Astrocyte (in vitro differentiated cells and primary cell): ENCODE data around the gene ATP8B4. TPM values are rescaled to one million over a fixed set of nuclear protein-coding genes. Genes with fewer than 3 reads are reported as not detected.

Experiments used
- DNase-seq: peaks from one replicate; pipeline ENCODE4 v3.0.0-alpha.2; 2010; ENCODE audit warnings: low read depth
- FAIRE-seq: peaks from 2 replicates; lab custom pipeline; 2011; peaks lifted over from hg19 to GRCh38; lab: Jason Lieb, UNC
- H2AFZ ChIP-seq: 2 replicates; pipeline ENCODE4 v1.6.0; 2012; ENCODE audit warnings: low read depth, low read length, inconsistent platforms
- H3K27ac ChIP-seq: 2 replicates; pipeline ENCODE4 v1.5.1; 2011; ENCODE audit warnings: low read depth, low read length, inconsistent platforms
- H3K27me3 ChIP-seq: 2 replicates; pipeline ENCODE4 v1.6.0; 2011; ENCODE audit warnings: low read length, inconsistent platforms; ENCODE audit not compliant: insufficient read depth
- H3K36me3 ChIP-seq: 2 replicates; pipeline ENCODE4 v1.5.1; 2011; ENCODE audit warnings: low read length, inconsistent platforms; ENCODE audit not compliant: insufficient read depth
- H3K4me1 ChIP-seq: 2 replicates; pipeline ENCODE4 v1.5.1; 2011; ENCODE audit warnings: low read length, inconsistent platforms; ENCODE audit not compliant: insufficient read depth
- H3K4me2 ChIP-seq: 2 replicates; pipeline ENCODE4 v1.6.0; 2012; ENCODE audit warnings: low read length, inconsistent platforms
- H3K4me3 ChIP-seq: 2 replicates; pipeline ENCODE4 v1.5.1; 2011; ENCODE audit warnings: low read depth, mild to moderate bottlenecking, low read length, inconsistent platforms; ENCODE audit not compliant: insufficient read depth
- H3K79me2 ChIP-seq: 2 replicates; pipeline ENCODE4 v1.6.0; 2012; ENCODE audit warnings: mild to moderate bottlenecking, low read length, inconsistent platforms; ENCODE audit not compliant: insufficient read depth
- H3K9ac ChIP-seq: 2 replicates; pipeline ENCODE4 v1.6.0; 2012; ENCODE audit warnings: mild to moderate bottlenecking, low read length, inconsistent platforms
- H3K9me3 ChIP-seq: 2 replicates; pipeline ENCODE4 v1.5.1; 2012; ENCODE audit warnings: low read depth, mild to moderate bottlenecking, low read length, inconsistent platforms; ENCODE audit not compliant: insufficient read depth
- H4K20me1 ChIP-seq: 2 replicates; pipeline ENCODE4 v1.6.0; 2012; ENCODE audit warnings: low read length, inconsistent platforms; ENCODE audit not compliant: insufficient read depth
- H3K27ac Mint-ChIP-seq: one replicate; pipeline ENCODE4 v1.8.0; 2021; ENCODE audit warnings: mild to moderate bottlenecking, mixed read lengths; ENCODE audit not compliant: unreplicated experiment
- H3K27me3 Mint-ChIP-seq: one replicate; pipeline ENCODE4 v1.8.0; 2021; ENCODE audit warnings: low read depth, mixed read lengths; ENCODE audit not compliant: unreplicated experiment
- H3K36me3 Mint-ChIP-seq: one replicate; pipeline ENCODE4 v1.8.0; 2021; ENCODE audit warnings: low read depth, mixed read lengths; ENCODE audit not compliant: unreplicated experiment
- H3K4me1 Mint-ChIP-seq: one replicate; pipeline ENCODE4 v1.8.0; 2021; ENCODE audit warnings: low read depth, mixed read lengths; ENCODE audit not compliant: unreplicated experiment
- H3K4me3 Mint-ChIP-seq: one replicate; pipeline ENCODE4 v1.8.0; 2021; ENCODE audit warnings: mild to moderate bottlenecking, moderate library complexity, mixed read lengths; ENCODE audit not compliant: unreplicated experiment
- H3K9me3 Mint-ChIP-seq: one replicate; pipeline ENCODE4 v1.8.0; 2021; ENCODE audit warnings: mild to moderate bottlenecking, mixed read lengths; ENCODE audit not compliant: unreplicated experiment
- EZH2 ChIP-seq: IDR thresholded peaks from 2 replicates; pipeline ENCODE4 v1.6.1; 2012; ENCODE audit warnings: mild to moderate bottlenecking, low read length, inconsistent platforms; ENCODE audit not compliant: insufficient read depth
- total RNA-seq: library from RNA; stranded (reverse); gene quantifications from 2 replicates; pipeline ENCODE4 v1.2.1, GENCODE V29; 2021
- TF ChIP-seq, protein P1 (sequence below): IDR thresholded peaks from 2 replicates; pipeline ENCODE4 v1.5.1; 2011; ENCODE audit warnings: low read depth, mild to moderate bottlenecking, inconsistent platforms, low read length, moderate library complexity; ENCODE audit not compliant: insufficient read depth

Gene ATP8B4
- total RNA-seq, 1 donor from 2014 or later: 0.23 TPM

DNA sequence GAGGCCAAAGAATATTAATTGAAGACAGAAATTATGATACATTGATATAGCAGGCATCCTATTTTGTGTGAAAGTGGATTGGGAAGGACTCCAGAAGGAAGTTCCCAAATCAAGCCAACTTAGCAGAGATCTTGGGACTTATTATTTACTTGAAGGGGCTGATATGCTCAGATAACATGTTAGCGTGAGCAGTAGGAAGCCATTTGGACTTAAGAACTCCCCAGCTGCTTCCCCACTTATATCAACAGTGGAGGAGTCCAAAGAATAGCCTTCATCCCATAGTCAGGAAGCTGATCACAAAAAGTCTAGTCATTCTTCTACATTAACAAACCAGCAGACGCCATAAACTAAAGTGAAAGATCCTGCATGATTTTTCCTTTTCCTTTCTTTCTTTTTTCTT lies 200.0 kb downstream of the ATP8B4 start:
- Mint-ChIP-seq H3K4me3 (no peak overlapping the region), H3K9me3 (no peaks in the 10 kb centered on the region), H3K27me3 (no peaks in the 10 kb centered on the region), H3K27ac (no peak overlapping the region), H3K36me3 (no peaks in the 10 kb centered on the region), H3K4me1 (no peaks in the 10 kb centered on the region)
- Histone ChIP-seq H2AFZ (no peak overlapping the region), H3K27ac (no peak overlapping the region), H3K36me3 (no peaks in the 10 kb centered on the region), H3K9ac (no peak overlapping the region), H4K20me1 (no peaks in the 10 kb centered on the region), H3K4me2 (no peak overlapping the region), H3K79me2 (no peaks in the 10 kb centered on the region), H3K9me3 (no peaks in the 10 kb centered on the region), H3K4me1 (no peaks in the 10 kb centered on the region), H3K4me3 (no peak overlapping the region), H3K27me3 (no peaks in the 10 kb centered on the region)
- TF ChIP-seq EZH2: no peak
- TF ChIP-seq, protein P1, sequence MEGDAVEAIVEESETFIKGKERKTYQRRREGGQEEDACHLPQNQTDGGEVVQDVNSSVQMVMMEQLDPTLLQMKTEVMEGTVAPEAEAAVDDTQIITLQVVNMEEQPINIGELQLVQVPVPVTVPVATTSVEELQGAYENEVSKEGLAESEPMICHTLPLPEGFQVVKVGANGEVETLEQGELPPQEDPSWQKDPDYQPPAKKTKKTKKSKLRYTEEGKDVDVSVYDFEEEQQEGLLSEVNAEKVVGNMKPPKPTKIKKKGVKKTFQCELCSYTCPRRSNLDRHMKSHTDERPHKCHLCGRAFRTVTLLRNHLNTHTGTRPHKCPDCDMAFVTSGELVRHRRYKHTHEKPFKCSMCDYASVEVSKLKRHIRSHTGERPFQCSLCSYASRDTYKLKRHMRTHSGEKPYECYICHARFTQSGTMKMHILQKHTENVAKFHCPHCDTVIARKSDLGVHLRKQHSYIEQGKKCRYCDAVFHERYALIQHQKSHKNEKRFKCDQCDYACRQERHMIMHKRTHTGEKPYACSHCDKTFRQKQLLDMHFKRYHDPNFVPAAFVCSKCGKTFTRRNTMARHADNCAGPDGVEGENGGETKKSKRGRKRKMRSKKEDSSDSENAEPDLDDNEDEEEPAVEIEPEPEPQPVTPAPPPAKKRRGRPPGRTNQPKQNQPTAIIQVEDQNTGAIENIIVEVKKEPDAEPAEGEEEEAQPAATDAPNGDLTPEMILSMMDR: no peak
- DNase-seq (no peak), FAIRE-seq (no peak)

DNA sequence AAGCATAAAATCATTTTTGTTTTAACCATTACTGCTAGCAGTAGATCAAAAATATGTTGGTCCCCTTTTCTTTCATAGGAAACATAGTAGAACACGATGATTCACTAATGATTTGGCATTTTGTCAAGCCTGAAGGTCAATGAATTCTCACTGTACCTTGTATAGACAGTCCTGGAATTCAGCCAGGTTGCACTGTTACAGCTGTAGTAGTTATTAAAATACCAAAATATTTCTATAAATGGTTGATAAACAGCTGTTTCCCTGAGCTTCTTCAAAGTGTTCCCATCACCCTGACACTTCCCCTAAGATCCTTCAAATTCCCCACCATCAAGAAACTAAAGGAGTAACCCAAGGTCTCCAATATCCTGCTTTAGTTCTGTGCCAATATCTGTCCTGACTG lies 200.9 kb downstream of the ATP8B4 start:
- Histone ChIP-seq H3K4me2 (no peak overlapping the region), H3K79me2 (no peaks in the 10 kb centered on the region), H3K27ac (no peak overlapping the region), H3K9ac (no peak overlapping the region), H2AFZ (no peak overlapping the region), H3K4me1 (no peaks in the 10 kb centered on the region), H4K20me1 (no peaks in the 10 kb centered on the region), H3K9me3 (no peaks in the 10 kb centered on the region), H3K36me3 (no peaks in the 10 kb centered on the region), H3K27me3 (no peaks in the 10 kb centered on the region), H3K4me3 (no peak overlapping the region)
- TF ChIP-seq, protein P1: no peak
- TF ChIP-seq EZH2: no peak
- Mint-ChIP-seq H3K4me1 (no peaks in the 10 kb centered on the region), H3K9me3 (no peaks in the 10 kb centered on the region), H3K27ac (no peak overlapping the region), H3K4me3 (no peak overlapping the region), H3K27me3 (no peaks in the 10 kb centered on the region), H3K36me3 (no peaks in the 10 kb centered on the region)
- FAIRE-seq (no peak), DNase-seq (peak; percentile 39)

DNA sequence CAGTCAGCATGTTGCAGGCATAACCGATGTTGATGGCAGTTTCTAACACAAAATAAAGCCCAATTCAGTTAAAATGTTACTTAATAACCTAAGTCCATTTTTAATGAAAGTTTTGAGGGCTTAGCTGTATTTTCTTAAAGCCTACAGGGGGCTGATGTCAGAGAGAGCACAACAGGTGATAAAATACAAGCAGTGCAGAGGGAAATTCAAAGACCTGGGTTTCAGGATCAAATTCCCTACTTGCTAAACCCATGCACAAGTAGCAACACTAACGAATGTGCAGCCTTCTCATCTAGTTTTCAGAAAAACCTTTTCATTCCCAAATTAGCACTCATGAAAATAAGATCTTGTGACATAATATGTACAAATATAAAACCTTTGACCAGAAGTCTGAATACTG lies 202.0 kb downstream of the ATP8B4 start:
- H3K27ac Mint-ChIP-seq: no peak overlapping the region
- no peaks in the 10 kb centered on the region for H3K36me3 Mint-ChIP-seq
- H3K9me3 Mint-ChIP-seq: no peaks in the 10 kb centered on the region

More for the DNA sequence above, 202.0 kb downstream of the ATP8B4 start:
- Histone ChIP-seq H3K4me3 (no peak overlapping the region), H3K27ac (no peak overlapping the region), H3K79me2 (no peaks in the 10 kb centered on the region), H3K4me1 (no peaks in the 10 kb centered on the region), H3K27me3 (no peaks in the 10 kb centered on the region), H3K9ac (no peak overlapping the region), H3K4me2 (no peak overlapping the region), H2AFZ (no peak overlapping the region), H3K36me3 (no peaks in the 10 kb centered on the region), H3K9me3 (no peaks in the 10 kb centered on the region), H4K20me1 (no peaks in the 10 kb centered on the region)
- no peak for TF ChIP-seq EZH2
- Mint-ChIP-seq H3K27me3 (no peaks in the 10 kb centered on the region), H3K4me1 (no peaks in the 10 kb centered on the region), H3K4me3 (no peak overlapping the region)
- no peak for DNase-seq
- FAIRE-seq: no peak
